Esophagus muscularis mucosa (tissue), 4 donors: ENCODE data around the gene RPS29. TPM values are rescaled to one million over a fixed set of nuclear protein-coding genes. Genes with fewer than 3 reads are reported as not detected.

ENCODE experiments used
- DNase-seq: peaks from one replicate; pipeline ENCODE4 v3.0.0-alpha.2; 2017; ENCODE audit errors: extremely low spot score
- H3K27ac ChIP-seq, 4 donors: fragments of 200-600 bp; sonication (generic); replicated peaks in 1 of 4; 1 replicate in 3 of 4; 2 replicates in 1 of 4; pipeline ENCODE4 v1.5.1; 2016 to 2019; ENCODE audit warnings: mild to moderate bottlenecking in 1 of 4
- H3K27me3 ChIP-seq, 4 donors: fragments of 200-600 bp; sonication (generic); one replicate each; pipeline versions ENCODE4 v1.5.1 to v1.6.0; 2016 to 2019
- H3K36me3 ChIP-seq, 4 donors: fragments of 200-600 bp; sonication (generic); one replicate each; pipeline ENCODE4 v1.5.1; 2016 to 2019
- H3K4me1 ChIP-seq, 4 donors: fragments of 200-600 bp; sonication (generic); one replicate each; pipeline ENCODE4 v1.5.1; 2016 to 2019
- H3K4me3 ChIP-seq, 4 donors: fragments of 200-600 bp; sonication (generic); 1 replicate in 2 of 4; 2 replicates in 2 of 4; pipeline ENCODE4 v1.5.1; 2016 to 2019; ENCODE audit warnings: mild to moderate bottlenecking in 4 of 4, moderate library complexity in 1 of 4
- H3K9me3 ChIP-seq, 4 donors: fragments of 200-600 bp; sonication (generic); 1 replicate in 3 of 4; 2 replicates in 1 of 4; pipeline ENCODE4 v1.5.1; 2016 to 2019
- EP300 ChIP-seq: sonication (generic); formaldehyde crosslinking; IDR thresholded peaks from one replicate; pipeline ENCODE4 v1.6.1; 2017; ENCODE audit warnings: antibody characterized with exemption
- POLR2A ChIP-seq: fragments of 450-650 bp; IDR thresholded peaks from one replicate; pipeline ENCODE4 v1.6.1; 2017; ENCODE audit warnings: antibody characterized with exemption, moderate library complexity, mild to moderate bottlenecking, low read depth
- POLR2AphosphoS5 ChIP-seq, 2 donors: sonication (generic); formaldehyde crosslinking; IDR thresholded peaks; one replicate each; pipeline ENCODE4 v1.6.1; 2017; ENCODE audit warnings: antibody characterized with exemption in 2 of 2
- WGBS: methylation state at CpG from one replicate; pipeline ENCODE4 v1.1.5; 2018; 5-methylcytosine and 5-hydroxymethylcytosine counted together
- intact Hi-C: fragments of 100-400 bp; cut with DNase I; formaldehyde crosslinking; loops from one replicate; pipeline ENCODE4 v1.15.1; 2023
- total RNA-seq, 4 donors: library from RNA; depleted of rRNA; stranded (reverse); fragments of >200 nt; gene quantifications; one replicate each; pipeline versions ENCODE4 v1.1.0 to v1.2.1, GENCODE V29; 2016
- TF ChIP-seq, protein P1 (sequence below), 3 experiments: fragments of 200-600 bp in 2 of 3; fragments of 450-650 bp in 1 of 3; sonication (generic) in 2 of 3; IDR thresholded peaks; one replicate each; pipeline ENCODE4 v1.5.1; 2017 to 2019; ENCODE audit warnings: antibody characterized with exemption in 3 of 3, mild to moderate bottlenecking in 2 of 3, moderate library complexity in 1 of 3

Gene RPS29
- total RNA-seq, 4 donors from 2014 or later: 795 to 7,884 (median 5,092) TPM

DNA sequence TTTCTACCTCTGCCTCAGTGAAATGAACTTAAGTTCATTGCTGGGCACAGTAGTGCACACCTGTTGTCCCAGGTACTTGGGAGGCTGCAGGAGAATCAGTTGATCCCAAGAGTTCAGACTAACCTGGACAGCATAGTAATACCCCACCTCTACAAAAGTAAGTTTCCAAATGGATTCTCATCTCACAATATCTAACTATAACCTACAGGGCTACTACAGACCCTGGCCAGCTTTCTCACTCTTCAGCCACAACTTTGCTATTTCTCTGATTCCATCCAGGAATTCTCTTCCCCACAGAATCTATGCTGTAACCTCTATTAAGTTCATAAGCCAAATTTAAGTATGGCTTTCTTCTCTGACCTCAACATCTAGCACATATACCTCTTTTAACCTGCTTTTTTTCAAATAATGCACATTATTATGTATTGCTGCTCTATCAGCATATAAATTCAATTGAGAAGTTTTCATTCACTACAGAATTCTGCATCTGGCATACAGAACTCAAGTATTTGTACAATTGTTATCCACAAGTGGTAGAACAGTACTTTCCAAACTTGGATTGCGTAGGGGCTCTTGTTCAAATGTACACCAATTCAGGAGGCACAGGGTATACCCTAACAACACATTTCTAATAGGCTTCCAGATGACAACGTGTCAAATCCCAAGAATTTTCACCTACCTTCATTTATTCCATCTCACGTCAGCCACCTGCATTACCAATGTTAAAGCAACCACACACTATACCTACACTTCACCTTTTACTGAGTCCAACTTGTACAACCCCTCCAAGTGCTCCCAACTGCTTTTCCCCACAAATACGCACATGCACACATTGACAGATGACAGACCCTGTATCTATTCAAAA is 3.8 kb downstream of the RPS29 start:
- Histone ChIP-seq H3K36me3 (peaks cover 9 to 36% (median 30%) of the 10 kb centered on the region in 4 donors), H3K27ac (no peak overlapping the region), H3K4me1 (peaks cover 14 to 48% (median 41%) of the 10 kb centered on the region in 4 donors), H3K27me3 (no peaks in the 10 kb centered on the region), H3K9me3 (no peaks in the 10 kb centered on the region), H3K4me3 (no peak overlapping the region)
- 97% methylated on average over 4 of the region's 4 CpGs for WGBS
- intact Hi-C loops: no loop called here
- no peak for DNase-seq
- TF ChIP-seq, protein P1, sequence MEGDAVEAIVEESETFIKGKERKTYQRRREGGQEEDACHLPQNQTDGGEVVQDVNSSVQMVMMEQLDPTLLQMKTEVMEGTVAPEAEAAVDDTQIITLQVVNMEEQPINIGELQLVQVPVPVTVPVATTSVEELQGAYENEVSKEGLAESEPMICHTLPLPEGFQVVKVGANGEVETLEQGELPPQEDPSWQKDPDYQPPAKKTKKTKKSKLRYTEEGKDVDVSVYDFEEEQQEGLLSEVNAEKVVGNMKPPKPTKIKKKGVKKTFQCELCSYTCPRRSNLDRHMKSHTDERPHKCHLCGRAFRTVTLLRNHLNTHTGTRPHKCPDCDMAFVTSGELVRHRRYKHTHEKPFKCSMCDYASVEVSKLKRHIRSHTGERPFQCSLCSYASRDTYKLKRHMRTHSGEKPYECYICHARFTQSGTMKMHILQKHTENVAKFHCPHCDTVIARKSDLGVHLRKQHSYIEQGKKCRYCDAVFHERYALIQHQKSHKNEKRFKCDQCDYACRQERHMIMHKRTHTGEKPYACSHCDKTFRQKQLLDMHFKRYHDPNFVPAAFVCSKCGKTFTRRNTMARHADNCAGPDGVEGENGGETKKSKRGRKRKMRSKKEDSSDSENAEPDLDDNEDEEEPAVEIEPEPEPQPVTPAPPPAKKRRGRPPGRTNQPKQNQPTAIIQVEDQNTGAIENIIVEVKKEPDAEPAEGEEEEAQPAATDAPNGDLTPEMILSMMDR (IDR thresholded peaks at IDR 0.05): no peak
- TF ChIP-seq EP300 (no peak), POLR2A (no peak), POLR2AphosphoS5 (IDR thresholded peaks at IDR 0.05) (no peak)

DNA sequence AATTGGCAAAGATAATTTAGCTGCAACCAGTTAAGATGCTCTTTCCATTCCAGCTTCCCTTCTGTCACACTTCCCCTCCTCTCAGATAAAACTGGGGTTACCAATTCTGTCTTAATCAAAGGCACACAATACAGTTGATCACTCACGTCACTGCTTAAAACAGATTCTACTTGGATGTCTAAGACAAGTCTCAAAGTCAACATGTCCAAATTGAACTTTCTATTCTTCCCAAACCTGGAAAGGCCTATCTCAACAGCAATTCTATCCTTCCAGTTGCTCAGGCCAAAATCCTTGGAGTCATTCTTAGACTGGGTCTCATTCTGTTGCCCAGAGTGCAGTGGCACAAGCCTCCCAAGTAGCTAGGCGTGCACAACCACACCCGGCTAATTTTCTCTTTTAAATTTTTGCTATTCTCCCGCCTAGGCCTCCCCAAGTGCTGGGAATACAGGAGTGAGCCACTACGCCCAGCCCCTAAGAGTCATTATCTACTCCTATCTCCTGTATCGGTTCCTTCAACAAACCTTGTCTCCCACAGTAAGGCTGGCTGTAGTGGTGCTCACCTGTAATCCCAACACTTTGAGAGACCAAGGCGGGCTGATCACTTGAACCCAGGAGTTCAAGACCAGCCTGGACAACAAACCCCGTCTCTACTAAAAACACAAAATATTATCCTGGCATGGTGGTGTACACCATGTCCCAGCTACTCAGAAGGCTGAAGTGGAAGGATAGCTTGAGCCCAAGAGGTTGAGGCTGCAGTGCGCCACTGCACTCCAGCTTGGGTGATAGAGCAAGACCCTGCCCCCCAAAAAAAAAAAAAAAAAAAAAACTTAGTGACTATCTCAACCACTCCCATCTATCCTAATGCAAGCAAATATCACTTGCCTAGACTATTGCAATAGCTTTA is 4.7 kb downstream of the RPS29 start:
- DNase-seq: no peak
- no peak overlapping the region for H3K4me3 ChIP-seq
- no peak overlapping the region for H3K27ac ChIP-seq
- H3K4me1 ChIP-seq: peaks cover 14 to 41% (median 38%) of the 10 kb centered on the region in 4 donors
- no peak for TF ChIP-seq POLR2A
- WGBS: 89% methylated on average over 9 of the region's 9 CpGs
- intact Hi-C loops: no loop called here
- H3K27me3 ChIP-seq: no peaks in the 10 kb centered on the region
- peaks cover 9 to 44% (median 38%) of the 10 kb centered on the region in 4 donors for H3K36me3 ChIP-seq
- no peaks in the 10 kb centered on the region for H3K9me3 ChIP-seq

DNA sequence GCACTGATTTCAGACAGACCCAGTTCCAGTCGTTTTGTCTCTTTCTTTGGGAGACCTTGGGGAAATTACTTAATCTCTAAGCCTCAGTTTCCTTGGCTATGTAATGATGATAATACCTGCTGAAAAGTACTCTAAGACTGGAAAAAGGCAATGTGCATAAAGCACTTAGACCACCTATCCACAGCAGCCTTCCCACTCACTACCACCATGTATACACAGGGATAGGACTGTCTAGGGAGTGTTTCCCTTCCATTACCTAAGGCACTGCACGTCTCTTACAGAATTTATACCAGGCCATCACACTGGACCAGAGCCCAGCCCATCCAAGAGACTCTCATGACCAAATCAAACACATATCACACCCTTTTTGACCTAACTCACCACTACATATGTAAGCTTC is 6.3 kb downstream of the RPS29 start:
- Histone ChIP-seq H3K4me3 (no peak overlapping the region), H3K27me3 (no peaks in the 10 kb centered on the region), H3K4me1 (peaks cover 9 to 33% (median 30%) of the 10 kb centered on the region in 4 donors), H3K36me3 (peaks cover 9 to 57% (median 46%) of the 10 kb centered on the region in 4 donors), H3K27ac (no peak overlapping the region), H3K9me3 (no peaks in the 10 kb centered on the region)
- TF ChIP-seq POLR2AphosphoS5 (IDR thresholded peaks at IDR 0.05) (no peak), POLR2A (no peak), EP300 (no peak)
- TF ChIP-seq, protein P1 (IDR thresholded peaks at IDR 0.05): no peak
- 97% methylated on average over 2 of the region's 2 CpGs for WGBS
- no peak for DNase-seq
- intact Hi-C loops: no loop called here

DNA sequence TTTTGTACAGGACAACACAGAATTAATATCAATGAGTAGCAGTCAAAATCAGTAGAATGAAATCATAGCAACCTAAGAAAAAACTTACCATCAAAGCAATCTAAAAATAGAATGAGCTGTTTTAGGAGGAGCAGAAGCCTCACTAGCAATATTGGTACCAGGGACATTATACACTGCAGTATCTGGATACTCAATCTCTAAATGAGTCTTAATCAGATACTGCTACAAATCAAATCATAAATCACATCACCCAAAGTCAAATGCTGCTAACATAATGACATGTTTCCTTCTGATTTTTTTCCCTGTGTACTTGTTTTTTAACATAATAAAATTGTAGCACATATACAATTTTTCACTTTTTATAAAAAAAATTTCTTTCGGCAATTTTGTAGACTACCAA is 8.0 kb downstream of the RPS29 start:
- no peak overlapping the region for H3K27ac ChIP-seq
- H3K27me3 ChIP-seq: no peaks in the 10 kb centered on the region
- 100% methylated on average over 1 of the region's 1 CpG for WGBS
- no peak overlapping the region for H3K4me3 ChIP-seq
- DNase-seq: no peak
- H3K36me3 ChIP-seq: peaks cover 7 to 52% (median 37%) of the 10 kb centered on the region in 4 donors
- no peak for TF ChIP-seq EP300
- TF ChIP-seq, protein P1 (IDR thresholded peaks at IDR 0.05): no peak
- intact Hi-C loops: no loop called here
- H3K4me1 ChIP-seq: peaks cover 0 to 18% (median 14%) of the 10 kb centered on the region in 4 donors
- no peaks in the 10 kb centered on the region for H3K9me3 ChIP-seq

DNA sequence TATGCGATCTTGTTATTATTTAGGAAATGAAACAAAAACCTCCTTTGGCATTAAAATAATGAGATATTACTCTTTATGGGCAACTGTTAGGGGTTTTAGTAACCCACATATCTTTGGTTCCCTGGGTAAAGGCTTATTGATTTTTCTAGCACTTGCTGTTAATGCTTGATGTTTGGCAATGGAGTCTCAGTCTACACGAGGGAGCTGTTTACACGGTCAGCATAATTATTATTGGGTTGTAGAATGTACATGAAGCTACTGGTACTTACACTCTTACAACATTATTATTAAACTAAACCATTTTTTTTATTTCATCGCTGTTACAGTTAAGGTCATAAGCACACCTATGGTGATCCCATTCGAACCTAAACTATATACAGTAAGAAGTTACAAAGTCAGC is 12.1 kb downstream of the RPS29 start:
- intact Hi-C loops: no loop called here
- WGBS: 90% methylated on average over 5 of the region's 5 CpGs
- no peaks in the 10 kb centered on the region for H3K9me3 ChIP-seq
- DNase-seq: no peak
- peaks cover 0 to 39% (median 22%) of the 10 kb centered on the region in 4 donors for H3K36me3 ChIP-seq
- no peak for TF ChIP-seq POLR2A
- no peaks in the 10 kb centered on the region for H3K4me1 ChIP-seq
- H3K4me3 ChIP-seq: no peak overlapping the region
- no peak overlapping the region for H3K27ac ChIP-seq
- H3K27me3 ChIP-seq: no peaks in the 10 kb centered on the region
